ENCODE measurements around the gene CDS1.

GRCh38 chr4:84562156-84562555 lies 20.8 kb upstream of the CDS1 start:
- TF ChIP-seq POLR2AphosphoS5 (IDR thresholded peaks at IDR 0.05; ENCODE audit: low read depth, low read length): no peak
- TF ChIP-seq TAF1 (IDR thresholded peaks at IDR 0.05; ENCODE audit: borderline replicate concordance, insufficient read depth, low read length): no peak
- no peak for TF ChIP-seq REST (IDR thresholded peaks at IDR 0.05; ENCODE audit: insufficient read depth in 1 of 2, low read depth in 2 of 2, low read length in 2 of 2)
- no peak for TF ChIP-seq SIN3A (IDR thresholded peaks at IDR 0.05; ENCODE audit: borderline replicate concordance, insufficient read depth, low read length)
- no peak for TF ChIP-seq FOXP2 (optimal IDR thresholded peaks at IDR 0.05; ENCODE audit: borderline replicate concordance, extremely low read depth, extremely low read length, insufficient read depth)
